AG04450 (cell line): Measurements from ENCODE around the gene C2CD4D. TPM values are rescaled to one million over a fixed set of nuclear protein-coding genes. Genes with fewer than 3 reads are reported as not detected.

Experiments used
- CTCF ChIA-PET: fragments of 300-600, 350-600 bp; formaldehyde crosslinking; extraction: SDS; loops from one replicate; lab custom pipeline; 2022; ENCODE audit warnings: antibody characterized with exemption, inconsistent platforms; lab: Charles Lee
- POLR2A ChIA-PET: fragments of 350-600 bp; formaldehyde crosslinking; extraction: SDS; loops from one replicate; lab custom pipeline; 2021; ENCODE audit warnings: antibody characterized with exemption, inconsistent platforms; lab: Yijun Ruan, JAX
- DNase-seq: peaks from one replicate; pipeline ENCODE4 v3.0.0-alpha.2; 2011; ENCODE audit warnings: low read depth, low spot score
- H3K27ac ChIP-seq: one replicate; pipeline ENCODE4 v1.5.1; 2012; ENCODE audit warnings: low read depth, low read length, control low read depth
- H3K27me3 ChIP-seq: one replicate; pipeline ENCODE4 v1.6.0; 2012; ENCODE audit warnings: low read length; ENCODE audit not compliant: control insufficient read depth, insufficient read depth
- H3K4me3 ChIP-seq: 2 replicates; pipeline ENCODE4 v1.5.1; 2011; ENCODE audit warnings: mild to moderate bottlenecking, low read depth, low read length, control low read depth
- H3K9me3 ChIP-seq: 2 replicates; pipeline ENCODE4 v1.5.1; 2012; ENCODE audit warnings: low read length; ENCODE audit not compliant: control insufficient read depth, insufficient read depth
- CTCF ChIP-seq: IDR thresholded peaks from 2 replicates; pipeline ENCODE4 v1.5.1; 2011; ENCODE audit warnings: low read depth, low read length, control low read depth, inconsistent platforms
- polyA plus RNA-seq: library from polyadenylated mRNA; depleted of rRNA; stranded (reverse); fragments of >200 nt; gene quantifications from 2 replicates; pipeline ENCODE4 v1.2.3, GENCODE V29; 2011

The C2CD4D gene
- polyA plus RNA-seq, 1 experiment = not detected

- CTCF ChIA-PET = no interaction called here
- POLR2A ChIA-PET = no interaction called here
- Histone ChIP-seq H3K27ac (no peak overlapping the region), H3K27me3 (peaks cover 50% of the 10 kb centered on the region), H3K4me3 (no peak overlapping the region), H3K9me3 (no peaks in the 10 kb centered on the region)
- DNase-seq = no peak
- no peak for TF ChIP-seq CTCF
Observed at GRCh38 chr1:151819976-151820623, 19.5 kb downstream of the C2CD4D start.

- Histone ChIP-seq H3K27me3 (peaks cover 51% of the 10 kb centered on the region), H3K9me3 (no peaks in the 10 kb centered on the region), H3K4me3 (no peak overlapping the region), H3K27ac (no peak overlapping the region)
- DNase-seq = no peak
- no peak for TF ChIP-seq CTCF
- POLR2A ChIA-PET = no interaction called here
- CTCF ChIA-PET = no interaction called here
Observed at GRCh38 chr1:151819227-151819835, 20.3 kb downstream of the C2CD4D start.

DNA sequence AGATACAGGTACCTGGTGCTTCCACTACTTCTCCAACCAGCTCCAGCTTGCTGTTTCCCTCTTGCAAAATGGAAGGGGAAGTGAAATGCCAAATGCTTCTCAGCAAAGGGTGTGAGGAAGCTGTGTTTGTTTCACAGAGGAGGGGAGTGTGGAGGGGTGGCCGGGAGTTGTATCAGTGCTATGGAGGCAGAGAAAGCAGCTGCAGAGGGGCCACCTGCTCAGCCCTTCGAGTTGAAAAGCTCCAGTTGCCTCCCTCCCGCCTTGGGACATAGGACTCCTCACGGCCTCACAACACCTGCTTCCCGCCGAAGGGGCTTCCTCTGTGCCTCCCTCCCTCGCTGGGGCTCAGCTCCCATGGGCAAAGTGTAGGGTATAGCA lies 22.3 kb downstream of the C2CD4D start:
- ChIA-PET CTCF (no interaction called here), POLR2A (no interaction called here)
- H3K27ac ChIP-seq = no peak overlapping the region
- DNase-seq = no peak
- no peaks in the 10 kb centered on the region for H3K9me3 ChIP-seq
- TF ChIP-seq CTCF = no peak
- no peak overlapping the region for H3K4me3 ChIP-seq
- peaks cover 44% of the 10 kb centered on the region for H3K27me3 ChIP-seq

GRCh38 chr1:151816548-151817352 lies 22.9 kb downstream of the C2CD4D start:
- DNase-seq = no peak
- CTCF ChIA-PET = no interaction called here
- Histone ChIP-seq H3K27me3 (peaks cover 45% of the 10 kb centered on the region), H3K9me3 (no peaks in the 10 kb centered on the region), H3K4me3 (no peak overlapping the region), H3K27ac (no peak overlapping the region)
- POLR2A ChIA-PET = no interaction called here
- TF ChIP-seq CTCF = no peak
